HG03280 (cell line): ENCODE measurements around the gene MARCKSL1.
"Not testable (repeated sequence)": the region's sequence is repeated elsewhere in the genome, so short reads cannot be mapped to it uniquely, and the experiment has no call there.

Source experiments
- ATAC-seq: cut with Tn5 transposase; IDR thresholded peaks from one replicate; pipeline ENCODE4 v1.9.1; 2021; ENCODE audit warnings: mild to moderate bottlenecking, moderate library complexity; ENCODE audit not compliant: unreplicated experiment

MARCKSL1 gene

DNA sequence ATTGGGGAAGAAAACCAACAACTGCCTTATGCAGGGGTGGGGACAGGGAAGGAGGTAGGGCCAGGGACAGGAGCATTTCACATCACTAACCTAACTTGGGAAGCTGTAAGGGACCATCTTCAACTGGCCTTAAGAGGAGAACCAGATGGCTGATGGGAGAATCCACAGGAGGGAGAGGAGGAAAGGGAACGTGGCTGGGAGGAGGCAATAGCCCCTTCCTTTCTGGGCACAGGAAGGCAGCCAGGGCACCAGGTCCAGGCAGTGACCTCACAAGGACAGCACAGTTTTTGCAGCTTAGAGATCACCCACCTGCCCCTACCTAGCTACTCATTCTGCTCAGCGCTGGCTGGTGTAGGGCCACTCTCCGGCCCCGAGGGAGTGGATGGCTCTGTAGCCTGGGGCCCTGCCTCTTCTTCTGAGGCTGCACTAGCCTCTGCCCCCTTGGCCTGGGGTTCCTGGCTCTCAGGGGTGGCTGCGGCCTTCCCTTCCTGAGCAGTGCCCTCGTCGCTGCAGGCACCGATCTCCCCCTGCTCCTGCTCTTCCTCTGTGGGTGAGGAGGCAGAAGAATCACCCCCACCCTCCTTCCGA is 1.7 kb downstream of the MARCKSL1 start:
- ATAC-seq = no peak

DNA sequence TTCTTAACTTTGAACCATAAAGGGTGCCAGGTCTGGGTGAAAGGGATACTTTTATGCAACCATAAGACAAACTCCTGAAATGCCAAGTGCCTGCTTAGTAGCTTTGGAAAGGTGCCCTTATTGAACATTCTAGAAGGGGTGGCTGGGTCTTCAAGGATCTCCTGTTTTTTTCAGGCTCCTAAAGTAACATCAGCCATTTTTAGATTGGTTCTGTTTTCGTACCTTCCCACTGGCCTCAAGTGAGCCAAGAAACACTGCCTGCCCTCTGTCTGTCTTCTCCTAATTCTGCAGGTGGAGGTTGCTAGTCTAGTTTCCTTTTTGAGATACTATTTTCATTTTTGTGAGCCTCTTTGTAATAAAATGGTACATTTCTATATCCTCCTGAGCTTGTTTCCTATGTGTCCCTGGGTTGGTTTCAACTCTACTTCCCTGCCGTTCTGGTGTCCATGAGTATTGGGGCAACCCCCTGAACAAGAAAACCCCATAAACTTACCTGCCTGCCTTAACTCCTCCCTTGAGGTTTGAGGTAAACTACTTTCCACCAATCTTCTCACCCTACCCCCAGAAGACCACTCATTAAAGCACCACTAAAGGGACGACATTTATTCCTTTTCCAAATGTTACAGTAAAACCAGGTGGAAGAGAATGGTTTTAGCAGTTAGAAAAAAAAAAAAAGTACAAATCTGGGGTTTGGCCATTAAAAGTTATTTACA is 2.6 kb downstream of the MARCKSL1 start:
- no peak for ATAC-seq

DNA sequence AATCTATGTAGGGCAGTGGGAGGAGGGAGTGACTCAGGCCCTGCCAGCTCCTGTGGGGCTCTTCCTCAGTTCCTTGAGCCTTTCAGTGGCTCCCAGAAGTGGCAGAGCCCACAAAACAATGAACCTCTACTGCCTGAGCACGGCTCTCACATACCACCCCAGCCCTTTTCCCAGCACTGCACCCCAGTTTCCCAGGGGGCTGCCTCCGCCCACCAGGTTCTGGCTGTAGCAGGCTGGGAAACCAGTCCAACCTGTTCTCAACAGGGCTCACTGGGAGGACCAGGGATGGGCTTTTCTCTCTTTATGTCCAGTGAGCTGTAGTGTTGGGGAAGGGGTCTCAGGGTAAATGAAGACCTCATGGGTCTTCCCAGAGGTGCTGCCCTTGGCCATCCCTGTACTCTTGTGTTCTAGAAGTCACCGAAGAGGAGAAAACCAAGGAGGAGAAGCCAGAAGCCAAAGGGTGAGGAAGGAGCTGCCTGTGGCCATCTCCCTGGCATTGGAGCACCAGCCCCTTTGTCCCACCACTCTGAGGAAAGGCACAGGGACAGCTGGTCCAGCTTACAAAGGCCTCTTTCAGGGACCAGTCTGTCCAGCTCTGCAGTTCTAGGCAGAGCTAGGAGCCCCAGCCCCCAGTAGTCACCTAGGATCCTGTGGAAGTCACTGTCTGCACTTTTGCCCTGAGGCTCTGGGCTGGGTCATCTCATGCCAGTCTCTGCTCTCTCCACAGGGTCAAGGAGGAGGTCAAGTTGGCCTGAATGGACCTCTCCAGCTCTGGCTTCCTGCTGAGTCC is 3.5 kb downstream of the MARCKSL1 start:
- no peak for ATAC-seq

DNA sequence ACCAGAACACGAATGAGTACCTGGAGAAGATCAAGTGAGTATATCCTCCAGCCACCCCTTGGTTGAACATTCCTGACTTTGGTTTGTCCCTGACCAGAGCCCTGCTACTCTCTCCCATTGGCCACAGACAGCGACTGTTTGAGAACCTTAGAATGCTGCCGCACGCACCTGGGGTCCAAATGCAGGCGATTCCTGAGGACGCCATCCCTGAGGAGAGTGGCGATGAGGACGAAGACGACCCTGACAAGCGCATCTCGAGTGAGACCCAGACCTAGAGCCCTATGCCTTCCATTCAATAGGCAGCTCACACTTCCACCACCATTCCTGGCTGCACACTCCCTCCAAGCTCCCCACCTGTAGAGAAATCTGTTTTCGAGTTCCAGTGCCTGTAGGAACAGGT is 4.5 kb downstream of the MARCKSL1 start:
- ATAC-seq = no peak

DNA sequence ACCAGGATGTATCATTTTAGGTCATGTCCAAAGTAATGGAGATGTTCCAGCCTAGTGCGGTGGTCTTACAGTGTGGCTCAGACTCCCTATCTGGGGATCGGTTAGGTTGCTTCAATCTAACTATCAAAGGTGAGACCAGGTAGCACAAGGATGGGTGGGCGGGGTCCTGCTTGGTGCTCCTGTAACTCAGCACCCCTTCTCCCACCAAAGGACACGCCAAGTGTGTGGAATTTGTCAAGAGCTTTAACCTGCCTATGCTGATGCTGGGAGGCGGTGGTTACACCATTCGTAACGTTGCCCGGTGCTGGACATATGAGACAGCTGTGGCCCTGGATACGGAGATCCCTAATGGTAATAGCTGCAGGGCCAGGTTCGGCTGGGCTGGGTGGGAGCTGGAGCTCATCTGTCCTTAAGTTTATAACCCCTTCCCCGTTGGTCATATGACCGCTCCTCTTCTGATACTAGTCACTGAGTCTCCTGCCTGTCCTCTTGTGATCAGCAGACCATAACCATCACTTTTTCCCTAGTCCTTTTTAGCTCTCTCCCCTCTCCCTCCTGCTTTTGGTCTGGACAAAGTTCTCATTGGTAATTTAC is 5.4 kb downstream of the MARCKSL1 start:
- ATAC-seq = no peak

DNA sequence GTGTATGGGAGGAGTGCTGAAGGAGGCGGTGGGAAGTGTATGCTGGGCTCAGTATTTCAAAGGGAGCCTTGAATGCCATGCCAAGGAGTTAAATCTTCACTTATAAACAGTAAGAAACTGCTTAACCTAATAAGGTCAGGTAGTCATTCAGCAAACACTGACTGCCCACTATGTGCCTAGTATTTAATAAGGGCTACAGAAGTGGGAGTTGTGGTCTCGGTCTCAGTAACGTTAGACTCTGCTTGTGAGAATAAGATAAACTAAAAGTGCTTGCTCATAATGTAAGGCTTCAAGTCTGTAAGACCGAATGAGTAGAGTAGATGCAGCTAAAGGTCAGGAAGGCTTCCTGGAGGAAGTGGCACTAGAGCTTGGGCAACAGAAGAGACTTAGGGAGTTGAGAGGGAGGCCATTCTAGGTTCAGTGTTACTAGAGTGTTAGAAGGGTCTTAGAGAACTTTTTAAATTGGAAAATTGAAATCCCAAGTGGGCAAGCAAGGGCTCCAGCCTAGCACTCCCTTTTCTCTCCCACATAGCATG is 6.0 kb downstream of the MARCKSL1 start:
- no peak for ATAC-seq

DNA sequence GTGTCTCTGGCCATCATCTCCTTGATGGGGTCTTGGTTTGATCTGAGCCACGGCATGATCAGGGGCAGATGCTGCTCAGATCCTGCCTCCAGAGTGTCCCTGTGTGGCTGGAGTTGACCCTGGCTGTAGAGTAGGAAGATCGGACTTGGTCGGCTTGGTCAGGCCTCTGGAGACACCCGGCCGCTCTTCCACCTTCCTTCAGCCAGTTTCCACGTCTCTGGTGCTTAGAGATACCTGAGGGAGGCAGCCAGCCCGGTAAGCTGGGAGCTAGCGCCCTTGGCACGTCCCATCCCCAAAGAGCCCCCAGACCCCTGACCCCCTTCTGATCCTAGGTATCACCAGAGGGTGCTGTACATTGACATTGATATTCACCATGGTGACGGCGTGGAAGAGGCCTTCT is 8.8 kb downstream of the MARCKSL1 start:
- no peak for ATAC-seq

DNA sequence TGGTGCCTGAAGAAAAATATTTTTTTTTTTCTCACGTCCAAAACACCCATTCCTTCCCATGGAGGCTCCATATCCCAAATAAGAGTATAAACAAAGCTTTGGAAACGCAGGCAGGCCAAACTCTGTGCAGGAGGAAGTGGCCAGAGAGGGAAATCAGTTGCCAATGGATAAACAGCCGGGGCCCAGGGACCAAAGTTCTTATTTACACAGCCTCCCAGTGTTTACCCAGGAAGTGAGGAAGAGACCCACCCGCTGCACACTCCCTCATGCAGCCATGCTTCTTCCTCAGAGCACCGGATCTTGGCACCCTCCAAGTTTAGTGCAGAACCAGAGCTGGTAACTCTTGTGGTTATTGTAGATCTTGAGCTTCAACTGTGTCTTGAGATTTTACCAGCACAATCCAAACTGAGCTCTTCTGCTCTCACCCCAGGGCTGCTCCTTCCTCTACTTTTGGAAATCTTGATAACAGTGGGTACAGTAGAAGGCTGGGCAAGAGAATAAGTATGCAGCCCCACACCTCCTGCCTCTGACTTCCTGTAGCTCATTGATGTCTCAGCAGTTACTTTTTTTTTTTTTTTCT is 14.2 kb downstream of the MARCKSL1 start:
- no peak for ATAC-seq

DNA sequence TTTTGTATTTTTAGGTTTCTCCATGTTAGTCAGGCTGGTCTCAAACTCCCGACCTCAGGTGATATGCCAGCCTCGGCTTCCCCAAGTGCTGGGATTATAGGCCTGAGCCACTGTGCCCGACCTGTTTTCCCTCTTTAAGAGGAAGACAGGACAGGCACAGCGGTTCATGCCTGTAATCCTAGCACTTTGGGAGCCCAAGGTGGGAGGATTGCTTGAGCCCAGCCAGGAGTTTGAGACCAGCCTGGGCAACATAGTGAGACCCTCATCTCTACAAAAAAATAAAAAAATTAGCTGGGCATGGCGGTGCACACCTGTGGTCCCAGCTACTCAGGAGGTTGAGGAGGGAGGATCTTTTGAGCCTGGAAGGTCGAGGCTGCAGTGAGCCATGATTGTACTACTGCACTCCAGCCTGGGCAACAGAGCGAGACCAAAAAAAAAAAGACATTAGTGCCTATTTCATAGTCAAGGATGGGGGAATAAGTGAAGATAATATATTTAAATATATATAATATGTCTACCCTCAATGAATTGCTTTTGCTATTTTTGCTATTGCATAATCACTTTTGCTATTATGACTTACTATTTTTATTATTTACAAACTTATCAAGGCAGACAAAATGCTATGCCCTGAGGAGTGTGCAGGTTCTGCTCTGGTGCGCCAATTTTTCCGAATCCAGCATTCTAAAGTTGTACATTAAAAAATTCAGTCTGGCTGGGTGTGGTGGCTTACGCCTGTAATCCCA is 17.7 kb downstream of the MARCKSL1 start:
- no peak for ATAC-seq

DNA sequence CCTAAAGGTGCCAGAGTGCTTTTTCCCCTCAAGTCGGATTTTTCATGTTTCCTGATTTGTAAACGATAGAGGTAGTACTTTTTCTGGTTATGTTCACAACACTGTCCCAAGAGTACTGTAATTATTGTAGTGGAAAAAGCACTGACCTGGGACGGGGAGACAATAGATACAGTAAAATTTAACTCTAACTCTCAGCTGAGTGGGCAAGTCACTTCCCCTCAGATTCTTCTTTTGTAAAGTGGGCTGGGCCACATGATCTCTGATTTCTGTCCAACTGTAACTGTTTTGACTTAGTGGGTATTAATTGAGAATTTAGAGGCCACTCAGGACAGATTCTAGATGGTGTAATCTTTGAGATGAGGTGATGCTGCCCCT is 19.1 kb downstream of the MARCKSL1 start:
- ATAC-seq = no peak

DNA sequence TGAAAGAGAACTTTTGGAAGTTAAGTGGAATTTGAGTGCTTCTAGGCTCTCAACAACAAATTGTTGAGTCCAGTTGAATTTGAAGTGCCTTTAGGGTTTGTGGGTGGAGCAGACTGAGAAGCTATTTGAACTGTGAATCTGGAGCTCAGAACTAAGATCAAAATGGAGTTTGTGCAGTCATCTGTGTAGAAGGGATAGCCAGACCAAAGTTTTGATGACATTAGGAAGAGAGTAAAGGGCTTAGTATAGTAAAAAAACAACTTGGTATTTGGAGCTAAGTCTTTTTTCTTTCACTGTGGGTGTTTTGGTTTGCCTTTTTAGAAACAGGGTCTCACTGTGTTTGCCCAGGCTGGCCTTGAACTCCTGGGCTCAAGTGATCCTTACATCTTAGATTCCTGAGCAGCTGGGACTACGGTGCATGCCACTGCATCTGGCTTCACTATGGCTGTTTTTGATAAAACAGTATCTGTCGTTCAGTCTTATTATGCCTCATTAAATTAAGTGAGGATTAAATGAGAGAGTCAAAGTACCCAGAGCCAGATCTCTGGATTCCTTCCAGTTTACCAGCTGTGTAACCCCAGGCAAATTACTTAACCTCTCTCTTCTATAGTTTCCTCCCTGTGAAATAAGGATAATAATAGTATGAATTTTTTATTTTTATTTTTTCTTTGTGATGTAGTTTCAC is 24.2 kb downstream of the MARCKSL1 start:
- no peak for ATAC-seq

DNA sequence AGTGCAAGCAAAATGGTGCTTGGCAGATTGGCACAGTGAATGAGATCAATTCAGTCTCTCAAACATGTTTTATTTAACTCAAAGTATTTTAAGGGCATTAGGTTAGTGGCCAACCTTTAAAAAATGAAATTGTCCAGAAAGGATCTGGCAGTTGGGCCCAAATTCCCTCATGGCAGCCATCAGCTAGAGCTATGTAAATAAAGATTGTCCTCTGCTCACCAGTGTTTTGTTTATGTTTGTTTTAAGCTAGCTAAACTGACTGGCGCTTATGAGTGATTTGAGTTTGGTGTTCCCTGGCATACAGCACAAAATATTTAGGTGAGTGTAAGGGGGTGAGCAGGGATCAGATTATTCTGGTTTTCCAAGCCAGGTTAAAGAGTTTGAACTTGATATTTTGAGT is 26.1 kb downstream of the MARCKSL1 start:
- no peak for ATAC-seq

DNA sequence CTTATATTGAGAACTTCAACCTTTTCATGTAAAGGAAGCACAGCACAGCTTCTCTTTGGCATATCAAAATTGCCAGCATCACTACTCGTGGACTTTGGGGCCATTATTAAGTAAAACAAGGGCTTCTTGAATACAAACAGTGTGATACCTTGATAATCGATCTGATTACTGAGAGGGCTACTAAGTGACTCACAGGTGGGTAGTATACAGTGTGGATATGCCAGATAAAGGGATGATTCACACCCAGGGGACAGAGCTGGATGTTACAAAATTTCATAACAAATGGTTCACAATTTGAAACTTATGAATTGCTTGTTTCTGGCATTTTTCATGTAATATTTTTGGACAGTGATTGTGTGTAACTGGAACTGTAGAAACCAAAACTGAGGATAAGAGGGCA is 28.7 kb downstream of the MARCKSL1 start:
- ATAC-seq = no peak

DNA sequence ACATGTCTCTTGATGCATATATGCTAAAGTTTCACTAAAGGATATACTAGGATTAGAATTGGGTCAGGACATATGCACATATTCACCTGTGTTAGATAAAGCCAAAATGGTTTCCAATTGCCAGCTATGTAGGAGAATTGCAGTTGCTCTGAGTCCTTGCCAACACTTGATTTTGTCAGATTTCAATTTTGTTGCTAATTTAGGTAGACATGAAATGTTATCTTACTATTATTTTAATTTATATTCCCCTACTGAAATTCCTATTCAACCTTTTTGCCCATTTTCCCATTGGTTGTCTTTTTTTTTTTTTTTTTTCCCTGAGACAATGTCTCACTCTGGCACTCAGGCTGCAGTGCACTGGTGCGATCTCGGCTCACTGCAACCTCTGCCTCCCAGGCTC is 30.7 kb downstream of the MARCKSL1 start:
- no peak for ATAC-seq

DNA sequence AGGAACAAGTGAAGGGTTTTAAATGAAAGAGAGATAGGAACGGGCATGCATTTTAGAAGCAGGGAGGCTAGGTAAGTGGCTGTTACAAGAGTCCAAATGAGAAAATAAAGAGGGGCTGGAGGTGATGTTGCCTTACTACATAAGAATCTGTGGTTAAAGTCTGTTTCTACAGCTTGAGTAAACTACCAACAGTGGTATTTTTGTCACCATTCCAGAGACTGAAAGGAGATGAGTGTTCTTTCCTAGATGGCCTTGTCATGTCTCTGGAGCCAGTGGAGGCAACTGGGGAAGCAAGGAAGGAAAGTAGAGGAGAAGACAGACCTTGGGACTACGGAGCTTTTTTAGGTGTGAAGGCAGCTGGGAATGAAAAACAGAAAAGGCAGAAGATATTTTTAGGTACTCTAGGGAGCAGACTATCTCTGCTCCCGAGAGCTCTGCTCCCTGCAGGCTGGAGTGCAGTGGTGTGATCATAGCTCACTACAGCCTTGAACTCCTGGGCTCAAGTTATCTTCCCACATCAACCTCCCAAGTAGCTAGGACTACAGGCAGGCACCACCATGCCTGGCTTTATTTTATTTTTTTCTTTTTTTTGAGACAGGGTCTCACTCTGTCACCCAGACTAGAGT is 31.9 kb downstream of the MARCKSL1 start:
- ATAC-seq = no peak

DNA sequence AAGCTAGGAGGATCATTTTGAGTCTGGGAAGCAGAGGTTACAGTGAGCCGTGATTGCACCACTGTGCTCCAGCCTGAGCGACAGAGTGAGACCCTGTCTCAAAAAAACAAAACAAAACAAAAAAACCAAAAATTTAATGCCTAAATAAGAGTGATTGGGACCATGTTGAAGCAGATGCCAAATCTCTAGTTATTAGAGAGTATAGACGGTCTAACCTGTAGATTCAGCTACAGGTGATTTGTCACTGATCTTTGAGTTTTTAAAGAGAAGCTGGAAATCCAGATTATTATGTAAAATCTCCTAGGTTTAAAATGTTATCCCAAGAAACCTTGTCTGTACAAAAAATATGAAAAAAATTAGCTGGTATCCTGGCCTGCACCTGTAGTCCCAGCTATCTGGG is 32.7 kb downstream of the MARCKSL1 start:
- ATAC-seq = no peak

DNA sequence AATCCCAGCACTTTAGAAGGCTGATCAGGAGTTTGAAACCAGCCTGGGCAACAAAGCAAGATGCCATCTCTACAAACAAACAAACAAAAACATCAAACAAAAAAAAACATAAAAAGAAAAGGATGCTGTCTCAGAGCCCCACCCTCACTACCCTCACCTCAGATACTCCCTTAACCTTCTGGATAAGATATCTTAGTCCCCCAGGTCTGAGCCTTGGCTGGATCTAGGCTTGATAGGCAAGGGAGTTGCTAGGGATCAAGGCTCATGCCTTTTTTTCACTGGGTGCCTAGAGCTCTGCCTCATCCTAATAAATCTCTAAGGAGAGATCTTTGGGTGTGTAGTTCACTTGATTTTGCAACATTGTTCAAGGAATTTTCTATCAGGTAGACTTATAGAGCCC is 36.7 kb downstream of the MARCKSL1 start:
- ATAC-seq = no peak

DNA sequence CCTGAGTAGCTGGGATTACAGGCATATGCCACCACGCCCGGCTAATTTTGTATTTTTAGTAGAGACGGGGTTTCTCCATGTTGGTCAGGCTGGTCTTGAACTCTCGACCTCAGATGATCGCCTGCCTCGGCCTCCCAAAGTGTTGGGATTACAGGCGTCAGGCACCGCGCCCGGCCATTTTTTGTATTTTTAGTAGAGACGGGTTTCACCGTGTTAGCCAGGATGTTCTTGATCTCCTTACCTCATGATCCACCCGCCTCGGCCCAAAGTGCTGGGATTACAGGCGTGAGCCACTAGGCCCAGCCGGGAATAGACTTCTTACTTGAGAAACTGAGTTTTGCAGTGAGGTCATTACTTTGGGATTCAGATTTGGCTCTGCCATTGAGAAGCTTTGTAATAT is 37.8 kb downstream of the MARCKSL1 start:
- not testable (repeated sequence) for ATAC-seq

DNA sequence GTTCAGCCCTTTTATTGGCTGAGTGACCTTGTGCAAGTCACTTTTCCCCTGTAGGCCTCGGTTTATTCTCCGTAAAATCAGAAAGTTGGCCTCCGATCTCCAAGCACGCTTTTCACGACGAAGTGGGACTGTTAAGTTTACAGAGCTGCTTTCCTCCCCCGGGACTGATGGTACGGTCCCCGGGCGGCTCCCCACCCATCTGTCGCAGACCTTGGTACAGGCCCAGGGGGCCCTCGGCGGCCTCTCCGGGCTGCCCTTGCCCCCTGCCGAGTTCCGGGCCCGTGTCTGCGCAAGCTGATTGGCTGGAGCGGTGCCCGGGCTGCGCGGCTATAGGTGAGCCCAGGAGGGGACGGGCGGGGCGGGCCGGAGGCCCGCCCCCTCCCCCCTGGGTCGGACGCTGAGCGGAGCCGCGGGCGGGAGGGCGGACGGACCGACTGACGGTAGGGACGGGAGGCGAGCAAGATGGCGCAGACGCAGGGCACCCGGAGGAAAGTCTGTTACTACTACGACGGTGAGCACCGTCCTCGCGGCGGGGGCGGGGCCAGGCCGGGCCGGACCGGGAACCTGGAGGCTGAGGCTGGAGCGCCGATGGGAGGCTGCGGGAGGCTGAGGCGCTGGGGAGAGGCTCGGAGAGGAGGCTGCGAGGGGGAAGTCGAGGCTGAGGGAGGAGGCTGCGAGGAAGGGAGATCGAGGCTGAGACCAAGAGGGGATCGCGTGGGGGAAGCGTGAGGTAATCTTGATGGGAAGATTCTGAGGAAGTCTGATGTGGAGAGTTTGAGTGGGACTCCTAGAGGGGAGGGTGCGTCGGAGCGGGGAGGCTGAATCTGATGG is 44.1 kb downstream of the MARCKSL1 start, which contains the start of gene HDAC1:
HDAC1 (plus strand) TSS at position 376 of the 831 bp plus-strand sequence; CDS start at position 463, 87 bp downstream.
- peak; percentile 98 for ATAC-seq
